ENCODE data around the gene ATP9B.

- TF ChIP-seq, protein P1, sequence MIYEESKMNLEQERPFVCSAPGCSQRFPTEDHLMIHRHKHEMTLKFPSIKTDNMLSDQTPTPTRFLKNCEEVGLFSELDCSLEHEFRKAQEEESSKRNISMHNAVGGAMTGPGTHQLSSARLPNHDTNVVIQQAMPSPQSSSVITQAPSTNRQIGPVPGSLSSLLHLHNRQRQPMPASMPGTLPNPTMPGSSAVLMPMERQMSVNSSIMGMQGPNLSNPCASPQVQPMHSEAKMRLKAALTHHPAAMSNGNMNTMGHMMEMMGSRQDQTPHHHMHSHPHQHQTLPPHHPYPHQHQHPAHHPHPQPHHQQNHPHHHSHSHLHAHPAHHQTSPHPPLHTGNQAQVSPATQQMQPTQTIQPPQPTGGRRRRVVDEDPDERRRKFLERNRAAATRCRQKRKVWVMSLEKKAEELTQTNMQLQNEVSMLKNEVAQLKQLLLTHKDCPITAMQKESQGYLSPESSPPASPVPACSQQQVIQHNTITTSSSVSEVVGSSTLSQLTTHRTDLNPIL (CRISPR knock-in tag; IDR thresholded peaks at IDR 0.05; ENCODE audit: low read depth) = no peak
- no peak for TF ChIP-seq CSDC2 (CRISPR knock-in tag; IDR thresholded peaks at IDR 0.05)
- no peak for TF ChIP-seq TOX (CRISPR knock-in tag; IDR thresholded peaks at IDR 0.05; ENCODE audit: borderline replicate concordance)
- no peak for TF ChIP-seq ARNTL (CRISPR knock-in tag; IDR thresholded peaks at IDR 0.05; ENCODE audit: borderline replicate concordance, low read depth)
- no peak for TF ChIP-seq PATZ1 (CRISPR knock-in tag; IDR thresholded peaks at IDR 0.05; ENCODE audit: borderline replicate concordance)
- TF ChIP-seq ZFP3 (CRISPR knock-in tag; IDR thresholded peaks at IDR 0.05) = no peak
- no peak for TF ChIP-seq ZFP30 (CRISPR knock-in tag; IDR thresholded peaks at IDR 0.05)
- TF ChIP-seq, protein P2, sequence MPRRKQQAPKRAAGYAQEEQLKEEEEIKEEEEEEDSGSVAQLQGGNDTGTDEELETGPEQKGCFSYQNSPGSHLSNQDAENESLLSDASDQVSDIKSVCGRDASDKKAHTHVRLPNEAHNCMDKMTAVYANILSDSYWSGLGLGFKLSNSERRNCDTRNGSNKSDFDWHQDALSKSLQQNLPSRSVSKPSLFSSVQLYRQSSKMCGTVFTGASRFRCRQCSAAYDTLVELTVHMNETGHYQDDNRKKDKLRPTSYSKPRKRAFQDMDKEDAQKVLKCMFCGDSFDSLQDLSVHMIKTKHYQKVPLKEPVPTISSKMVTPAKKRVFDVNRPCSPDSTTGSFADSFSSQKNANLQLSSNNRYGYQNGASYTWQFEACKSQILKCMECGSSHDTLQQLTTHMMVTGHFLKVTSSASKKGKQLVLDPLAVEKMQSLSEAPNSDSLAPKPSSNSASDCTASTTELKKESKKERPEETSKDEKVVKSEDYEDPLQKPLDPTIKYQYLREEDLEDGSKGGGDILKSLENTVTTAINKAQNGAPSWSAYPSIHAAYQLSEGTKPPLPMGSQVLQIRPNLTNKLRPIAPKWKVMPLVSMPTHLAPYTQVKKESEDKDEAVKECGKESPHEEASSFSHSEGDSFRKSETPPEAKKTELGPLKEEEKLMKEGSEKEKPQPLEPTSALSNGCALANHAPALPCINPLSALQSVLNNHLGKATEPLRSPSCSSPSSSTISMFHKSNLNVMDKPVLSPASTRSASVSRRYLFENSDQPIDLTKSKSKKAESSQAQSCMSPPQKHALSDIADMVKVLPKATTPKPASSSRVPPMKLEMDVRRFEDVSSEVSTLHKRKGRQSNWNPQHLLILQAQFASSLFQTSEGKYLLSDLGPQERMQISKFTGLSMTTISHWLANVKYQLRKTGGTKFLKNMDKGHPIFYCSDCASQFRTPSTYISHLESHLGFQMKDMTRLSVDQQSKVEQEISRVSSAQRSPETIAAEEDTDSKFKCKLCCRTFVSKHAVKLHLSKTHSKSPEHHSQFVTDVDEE (CRISPR knock-in tag; IDR thresholded peaks at IDR 0.05) = no peak
- TF ChIP-seq GLIS3 (CRISPR knock-in tag; IDR thresholded peaks at IDR 0.05) = no peak
Observed at GRCh38 chr18:79335833-79336360, 266.7 kb downstream of the ATP9B start.
